ENCODE data around the gene TCF7L1.
A peak's percentile ranks its signal among the peaks of the same experiment; 100 is the strongest.

Gene TCF7L1

GRCh38 chr2:85226783-85227182 lies 93.6 kb downstream of the TCF7L1 start:
- H3K9me2 ChIP-seq (replicated peaks; ENCODE audit: insufficient read depth, low read length) = no peaks in the 10 kb centered on the region
- H4K20me1 ChIP-seq (ENCODE audit: insufficient read depth, low read length) = no peaks in the 10 kb centered on the region
- no peaks in the 10 kb centered on the region for H3K9me3 ChIP-seq (replicated peaks; ENCODE audit: insufficient read depth, low read length)
- TF ChIP-seq EZH2phosphoT487 (IDR thresholded peaks at IDR 0.05; ENCODE audit: low read length) (no peak), EZH2 (optimal IDR thresholded peaks at IDR 0.05; ENCODE audit: low read depth, low read length) (no peak), CTCF (IDR thresholded peaks at IDR 0.05; ENCODE audit: low read length) (no peak)
- H3K9ac ChIP-seq (ENCODE audit: low read length) = no peak overlapping the region
- H3F3A ChIP-seq (ENCODE audit: insufficient read depth, low read length) = no peaks in the 10 kb centered on the region
- H3K4me2 ChIP-seq (ENCODE audit: low read depth, low read length) = no peak overlapping the region
- DNase-seq = no peak
- H2AFZ ChIP-seq (ENCODE audit: low read length) = no peak overlapping the region
- no peaks in the 10 kb centered on the region for H3K27me3 ChIP-seq (replicated peaks; ENCODE audit: insufficient read depth, low read length)
- no peaks in the 10 kb centered on the region for H3K36me3 ChIP-seq (replicated peaks; ENCODE audit: insufficient read depth, low read length)
- no peak overlapping the region for H3K27ac ChIP-seq (ENCODE audit: low read length)
- H3K4me3 ChIP-seq (ENCODE audit: low read length) = no peak overlapping the region
- no peaks in the 10 kb centered on the region for H3K79me2 ChIP-seq (ENCODE audit: low read length)
- H3K4me1 ChIP-seq (ENCODE audit: low read length) = no peaks in the 10 kb centered on the region

- H3K27ac ChIP-seq (ENCODE audit: low read length) = no peak overlapping the region
- no peak overlapping the region for H2AFZ ChIP-seq (ENCODE audit: low read length)
- no peaks in the 10 kb centered on the region for H3K9me2 ChIP-seq (replicated peaks; ENCODE audit: insufficient read depth, low read length)
- no peaks in the 10 kb centered on the region for H3F3A ChIP-seq (ENCODE audit: insufficient read depth, low read length)
- no peaks in the 10 kb centered on the region for H3K36me3 ChIP-seq (replicated peaks; ENCODE audit: insufficient read depth, low read length)
- no peaks in the 10 kb centered on the region for H3K4me1 ChIP-seq (ENCODE audit: low read length)
- DNase-seq = peak; percentile 27
- H3K9ac ChIP-seq (ENCODE audit: low read length) = no peak overlapping the region
- H3K4me2 ChIP-seq (ENCODE audit: low read depth, low read length) = no peak overlapping the region
- no peaks in the 10 kb centered on the region for H4K20me1 ChIP-seq (ENCODE audit: insufficient read depth, low read length)
- no peaks in the 10 kb centered on the region for H3K79me2 ChIP-seq (ENCODE audit: low read length)
- TF ChIP-seq CTCF (IDR thresholded peaks at IDR 0.05; ENCODE audit: low read length) = peak; percentile 28
- TF ChIP-seq EZH2phosphoT487 (IDR thresholded peaks at IDR 0.05; ENCODE audit: low read length) = no peak
- TF ChIP-seq EZH2 (optimal IDR thresholded peaks at IDR 0.05; ENCODE audit: low read depth, low read length) = no peak
- H3K27me3 ChIP-seq (replicated peaks; ENCODE audit: insufficient read depth, low read length) = no peaks in the 10 kb centered on the region
- H3K4me3 ChIP-seq (ENCODE audit: low read length) = no peak overlapping the region
- no peaks in the 10 kb centered on the region for H3K9me3 ChIP-seq (replicated peaks; ENCODE audit: insufficient read depth, low read length)
Measured at GRCh38 chr2:85230679-85231467, 97.7 kb downstream of the TCF7L1 start.

GRCh38 chr2:85231468-85231805 lies 98.2 kb downstream of the TCF7L1 start:
- Histone ChIP-seq H2AFZ (ENCODE audit: low read length) (no peak overlapping the region), H3K27me3 (replicated peaks; ENCODE audit: insufficient read depth, low read length) (no peaks in the 10 kb centered on the region), H3K9me2 (replicated peaks; ENCODE audit: insufficient read depth, low read length) (no peaks in the 10 kb centered on the region), H3K9me3 (replicated peaks; ENCODE audit: insufficient read depth, low read length) (no peaks in the 10 kb centered on the region), H3K27ac (ENCODE audit: low read length) (no peak overlapping the region), H3F3A (ENCODE audit: insufficient read depth, low read length) (no peaks in the 10 kb centered on the region), H3K9ac (ENCODE audit: low read length) (no peak overlapping the region), H4K20me1 (ENCODE audit: insufficient read depth, low read length) (no peaks in the 10 kb centered on the region), H3K36me3 (replicated peaks; ENCODE audit: insufficient read depth, low read length) (no peaks in the 10 kb centered on the region), H3K4me2 (ENCODE audit: low read depth, low read length) (no peak overlapping the region), H3K4me3 (ENCODE audit: low read length) (no peak overlapping the region), H3K79me2 (ENCODE audit: low read length) (no peaks in the 10 kb centered on the region), H3K4me1 (ENCODE audit: low read length) (no peaks in the 10 kb centered on the region)
- TF ChIP-seq CTCF (IDR thresholded peaks at IDR 0.05; ENCODE audit: low read length) = no peak
- no peak for TF ChIP-seq EZH2 (optimal IDR thresholded peaks at IDR 0.05; ENCODE audit: low read depth, low read length)
- TF ChIP-seq EZH2phosphoT487 (IDR thresholded peaks at IDR 0.05; ENCODE audit: low read length) = no peak
- no peak for DNase-seq

Data from MM.1S (cell line).